ENCODE data around the gene PACS1.

The PACS1 gene

DNA sequence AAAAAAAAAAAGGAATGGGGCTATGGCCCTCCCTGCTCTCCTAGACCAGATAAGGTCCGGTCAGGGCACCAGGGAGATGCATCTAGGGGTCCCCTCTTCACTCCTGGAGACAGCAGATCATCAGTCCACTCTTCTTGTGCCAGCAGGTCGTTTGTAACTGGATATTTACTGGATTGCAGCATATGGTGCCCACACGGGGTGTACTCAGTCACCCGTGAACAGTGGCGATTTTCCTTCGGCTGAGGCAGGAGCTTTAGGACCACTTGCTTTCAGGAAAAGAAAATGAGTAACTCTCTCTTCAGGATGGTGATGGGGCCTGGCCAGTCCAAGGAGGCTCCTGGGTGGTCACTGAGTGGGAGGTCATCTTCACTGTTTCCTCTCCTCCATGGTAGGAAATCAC lies 160.1 kb downstream of the PACS1 start:
- no peak for DNase-seq (ENCODE audit: insufficient read length, low spot score)
- FAIRE-seq: no peak
- TF ChIP-seq, protein P1, sequence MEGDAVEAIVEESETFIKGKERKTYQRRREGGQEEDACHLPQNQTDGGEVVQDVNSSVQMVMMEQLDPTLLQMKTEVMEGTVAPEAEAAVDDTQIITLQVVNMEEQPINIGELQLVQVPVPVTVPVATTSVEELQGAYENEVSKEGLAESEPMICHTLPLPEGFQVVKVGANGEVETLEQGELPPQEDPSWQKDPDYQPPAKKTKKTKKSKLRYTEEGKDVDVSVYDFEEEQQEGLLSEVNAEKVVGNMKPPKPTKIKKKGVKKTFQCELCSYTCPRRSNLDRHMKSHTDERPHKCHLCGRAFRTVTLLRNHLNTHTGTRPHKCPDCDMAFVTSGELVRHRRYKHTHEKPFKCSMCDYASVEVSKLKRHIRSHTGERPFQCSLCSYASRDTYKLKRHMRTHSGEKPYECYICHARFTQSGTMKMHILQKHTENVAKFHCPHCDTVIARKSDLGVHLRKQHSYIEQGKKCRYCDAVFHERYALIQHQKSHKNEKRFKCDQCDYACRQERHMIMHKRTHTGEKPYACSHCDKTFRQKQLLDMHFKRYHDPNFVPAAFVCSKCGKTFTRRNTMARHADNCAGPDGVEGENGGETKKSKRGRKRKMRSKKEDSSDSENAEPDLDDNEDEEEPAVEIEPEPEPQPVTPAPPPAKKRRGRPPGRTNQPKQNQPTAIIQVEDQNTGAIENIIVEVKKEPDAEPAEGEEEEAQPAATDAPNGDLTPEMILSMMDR (IDR thresholded peaks at IDR 0.05; ENCODE audit: insufficient read depth, missing control alignments): no peak

DNA sequence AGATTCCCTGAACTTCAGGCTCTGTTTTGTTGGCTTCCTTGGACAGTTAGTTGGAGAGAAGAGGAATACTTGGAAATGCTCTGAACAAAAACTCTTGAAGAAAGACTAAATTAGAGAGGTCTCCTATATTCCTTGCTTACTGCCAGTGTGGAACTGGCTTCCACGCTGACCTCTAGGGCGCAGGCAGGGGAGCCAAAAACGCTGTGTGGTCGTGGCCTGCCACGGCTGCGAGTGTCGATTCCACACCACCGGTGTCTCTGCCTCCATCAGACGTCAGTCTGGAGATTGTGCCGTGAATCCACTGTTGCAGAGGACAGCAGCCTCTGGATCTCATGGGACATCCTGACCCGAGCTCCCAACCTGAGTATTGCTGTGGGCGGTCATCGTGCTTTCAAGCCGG lies 160.9 kb downstream of the PACS1 start:
- DNase-seq (ENCODE audit: insufficient read length, low spot score) (no peak), FAIRE-seq (no peak)
- TF ChIP-seq, protein P1 (IDR thresholded peaks at IDR 0.05; ENCODE audit: insufficient read depth, missing control alignments): no peak

DNA sequence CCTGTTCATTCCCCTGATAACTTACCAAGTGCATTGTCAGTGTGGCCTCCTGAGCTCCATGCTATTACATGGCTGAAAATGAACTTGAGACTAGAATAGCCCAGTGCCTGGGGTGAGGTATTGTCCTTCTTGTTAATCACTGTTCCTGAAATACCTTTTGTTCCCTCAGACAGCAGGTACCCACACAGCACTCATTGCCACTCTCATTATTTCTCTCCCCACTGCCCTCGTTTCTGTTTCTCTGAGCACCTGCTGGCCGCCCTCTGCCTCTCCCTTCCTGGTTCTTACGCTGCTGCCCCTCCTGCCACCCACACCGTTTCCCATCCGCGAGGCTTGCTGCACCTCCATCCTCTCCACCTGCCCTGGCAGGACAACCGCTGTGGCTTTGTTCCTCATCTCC lies 161.5 kb downstream of the PACS1 start:
- TF ChIP-seq, protein P1 (IDR thresholded peaks at IDR 0.05; ENCODE audit: insufficient read depth, missing control alignments): no peak
- no peak for FAIRE-seq
- no peak for DNase-seq (ENCODE audit: insufficient read length, low spot score)

DNA sequence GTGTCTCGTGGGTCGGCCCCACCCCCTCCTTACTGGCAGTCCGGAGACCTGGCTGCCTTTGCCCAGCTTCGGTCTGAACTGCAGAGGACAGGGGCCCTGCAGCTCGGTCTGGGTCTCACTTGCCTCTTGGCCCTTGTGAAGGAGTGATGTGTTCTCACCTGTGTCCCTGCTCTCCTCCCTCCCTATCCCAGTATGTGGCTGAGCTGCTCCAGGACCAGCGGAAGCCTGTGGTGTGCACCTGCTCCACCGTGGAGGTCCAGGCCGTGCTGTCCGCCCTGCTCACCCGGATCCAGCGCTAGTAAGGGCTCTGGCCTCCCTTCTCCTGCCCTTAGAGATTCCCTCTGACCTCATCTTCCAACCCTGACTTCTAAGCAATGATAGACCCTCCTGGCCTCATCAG lies 162.7 kb downstream of the PACS1 start:
- DNase-seq (ENCODE audit: insufficient read length, low spot score) (no peak), FAIRE-seq (no peak)
- TF ChIP-seq, protein P1 (IDR thresholded peaks at IDR 0.05; ENCODE audit: insufficient read depth, missing control alignments): no peak

- TF ChIP-seq, protein P1 (IDR thresholded peaks at IDR 0.05; ENCODE audit: insufficient read depth, missing control alignments): no peak
- DNase-seq (ENCODE audit: insufficient read length, low spot score) (no peak), FAIRE-seq (no peak)
Observed at GRCh38 chr11:66233301-66233700, 163.2 kb downstream of the PACS1 start.

GRCh38 chr11:66235141-66235540 lies 165.1 kb downstream of the PACS1 start:
- DNase-seq (ENCODE audit: insufficient read length, low spot score) (no peak), FAIRE-seq (no peak)
- TF ChIP-seq, protein P1 (IDR thresholded peaks at IDR 0.05; ENCODE audit: insufficient read depth, missing control alignments): no peak

GRCh38 chr11:66237867-66238266 lies 167.8 kb downstream of the PACS1 start:
- DNase-seq (ENCODE audit: insufficient read length, low spot score) (no peak), FAIRE-seq (no peak)
- TF ChIP-seq, protein P1 (IDR thresholded peaks at IDR 0.05; ENCODE audit: insufficient read depth, missing control alignments): no peak

Measured in D721Med (cell line).